HG02840 (cell line): ENCODE measurements around the gene ANGEL1.

Experiments
- ATAC-seq: cut with Tn5 transposase; IDR thresholded peaks from one replicate; pipeline ENCODE4 v1.9.1; 2021; ENCODE audit warnings: mild to moderate bottlenecking, moderate library complexity, moderate number of reproducible peaks; ENCODE audit not compliant: unreplicated experiment, low FRiP score

The ANGEL1 gene

GRCh38 chr14:76780058-76780345 is 32.7 kb downstream of the ANGEL1 start:
- ATAC-seq: no peak

- no peak for ATAC-seq
Measured at GRCh38 chr14:76779221-76780057, 33.2 kb downstream of the ANGEL1 start.

- no peak for ATAC-seq
Measured at GRCh38 chr14:76778546-76779215, 34.0 kb downstream of the ANGEL1 start.

- ATAC-seq: no peak
Measured at GRCh38 chr14:76777721-76778120, 35.0 kb downstream of the ANGEL1 start.

- no peak for ATAC-seq
Measured at GRCh38 chr14:76776428-76777251, 36.0 kb downstream of the ANGEL1 start.

GRCh38 chr14:76775695-76776427 is 36.8 kb downstream of the ANGEL1 start:
- no peak for ATAC-seq

- no peak for ATAC-seq
Measured at GRCh38 chr14:76774821-76775694, 37.6 kb downstream of the ANGEL1 start.

- ATAC-seq: no peak
Measured at GRCh38 chr14:76773956-76774820, 38.5 kb downstream of the ANGEL1 start.

GRCh38 chr14:76773188-76773885 is 39.3 kb downstream of the ANGEL1 start:
- ATAC-seq: no peak

- ATAC-seq: no peak
Measured at GRCh38 chr14:76772300-76773187, 40.1 kb downstream of the ANGEL1 start.

- no peak for ATAC-seq
Measured at GRCh38 chr14:76771437-76771980, 41.2 kb downstream of the ANGEL1 start.

- no peak for ATAC-seq
Measured at GRCh38 chr14:76770521-76771436, 41.9 kb downstream of the ANGEL1 start.

- no peak for ATAC-seq
Measured at GRCh38 chr14:76769636-76770292, 42.9 kb downstream of the ANGEL1 start.

- ATAC-seq: no peak
Measured at GRCh38 chr14:76768671-76769500, 43.8 kb downstream of the ANGEL1 start.
